ENCODE measurements around the gene SBNO1.
"Not testable (repeated sequence)": the region's sequence is repeated elsewhere in the genome, so short reads cannot be mapped to it uniquely, and the experiment has no call there.

The SBNO1 gene

GRCh38 chr12:123384318-123384993 is 19.8 kb upstream of the SBNO1 start:
- Histone ChIP-seq H3K4me1 (peaks cover 32 to 50% (median 42%) of the 10 kb centered on the region in 10 experiments), H3K4me2 (peak overlapping the region; percentile 91 to 100 (median 97)), H3K4me3 (peak overlapping the region; percentile 71 to 92 (median 82)), H3K27me3 (no peaks in the 10 kb centered on the region), H4K20me1 (peaks cover 0 to under 1% (median 0%) of the 10 kb centered on the region in 11 experiments; a peak in 4 of 22 replicates), H3K36me3 (no peaks in the 10 kb centered on the region), H3K9me3 (replicated peaks in 1 of 11) (no peaks in the 10 kb centered on the region), H3K27ac (peak overlapping the region in 10 of 11 experiments; percentile 41 to 81 (median 70); a peak in 20 of 22 replicates), H3K9ac (peak overlapping the region; percentile 65 to 87 (median 81))
- TF ChIP-seq Cebpa-rat (IDR thresholded peaks at IDR 0.05) = no peak

DNA sequence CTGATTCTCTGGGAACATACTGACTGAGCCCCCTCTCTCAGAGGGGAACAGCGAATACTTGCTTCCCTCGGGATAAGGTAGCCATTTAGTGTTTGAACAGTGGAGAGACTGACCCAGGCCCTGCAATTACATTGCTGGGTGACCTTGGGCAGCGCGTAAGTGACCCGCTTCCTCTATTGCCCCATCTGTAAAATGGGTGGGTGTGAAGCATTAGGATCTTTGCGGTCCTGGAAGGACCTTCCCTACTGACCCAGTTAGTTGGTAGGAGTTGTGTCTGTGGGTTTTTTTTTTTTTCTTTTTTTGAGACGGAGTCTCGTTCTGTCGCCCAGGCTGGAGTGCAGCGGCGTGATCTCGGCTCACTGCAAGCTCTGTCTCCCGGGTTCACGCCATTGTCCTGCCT is 18.0 kb upstream of the SBNO1 start:
- Histone ChIP-seq H3K9ac (no peak overlapping the region; a peak in 1 of 22 replicates), H3K4me2 (peak overlapping the region in 4 of 11 experiments; percentile 71 to 86 (median 82); a peak in 4 of 22 replicates), H3K27ac (no peak overlapping the region), H3K4me1 (peaks cover 26 to 53% (median 35%) of the 10 kb centered on the region in 10 experiments), H4K20me1 (no peaks in the 10 kb centered on the region; a peak in 1 of 22 replicates), H3K4me3 (no peak overlapping the region), H3K27me3 (no peaks in the 10 kb centered on the region), H3K36me3 (no peaks in the 10 kb centered on the region), H3K9me3 (replicated peaks in 1 of 11) (no peaks in the 10 kb centered on the region)
- TF ChIP-seq Cebpa-rat (IDR thresholded peaks at IDR 0.05) = no peak

DNA sequence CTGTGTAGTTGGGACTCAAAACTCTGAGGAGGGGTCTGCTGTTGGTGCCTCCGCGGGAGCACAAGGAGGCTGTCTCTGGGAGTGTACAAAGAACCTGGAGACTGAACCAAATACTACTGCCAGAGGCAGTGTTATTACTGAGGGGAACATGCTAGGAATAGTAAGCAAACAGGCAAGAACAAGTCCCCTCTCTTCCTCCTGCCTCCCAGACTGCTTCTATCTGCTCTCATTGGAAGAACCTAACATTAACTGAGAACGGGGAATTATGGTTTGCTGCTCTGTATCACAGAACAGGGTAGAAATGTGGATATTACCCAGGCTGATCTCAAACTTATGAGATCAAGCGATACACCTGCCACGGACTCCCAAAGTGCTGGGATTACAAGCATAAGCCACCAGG is 14.7 kb upstream of the SBNO1 start:
- no peaks in the 10 kb centered on the region for H3K36me3 ChIP-seq
- H3K9ac ChIP-seq = peak overlapping the region in 2 of 11 experiments; percentile 9 to 13; a peak in 1 of 22 replicates
- no peaks in the 10 kb centered on the region for H3K27me3 ChIP-seq
- no peak overlapping the region for H3K4me3 ChIP-seq
- H3K4me1 ChIP-seq = peaks cover under 1 to 22% (median 6%) of the 10 kb centered on the region in 10 experiments; a peak in 16 of 20 replicates
- peak overlapping the region in 2 of 11 experiments; percentile 23 to 29; a peak in 3 of 22 replicates for H3K4me2 ChIP-seq
- H3K27ac ChIP-seq = no peak overlapping the region
- no peaks in the 10 kb centered on the region for H3K9me3 ChIP-seq (replicated peaks in 1 of 11)
- TF ChIP-seq Cebpa-rat (IDR thresholded peaks at IDR 0.05) = no peak
- no peaks in the 10 kb centered on the region for H4K20me1 ChIP-seq

- not testable (repeated sequence) for H3K9me3 ChIP-seq (replicated peaks in 1 of 11); H3K4me2 ChIP-seq; H4K20me1 ChIP-seq; H3K4me1 ChIP-seq; H3K36me3 ChIP-seq; H3K9ac ChIP-seq; H3K27ac ChIP-seq; H3K4me3 ChIP-seq; H3K27me3 ChIP-seq
Observed at GRCh38 chr12:123372415-123372814, 7.8 kb upstream of the SBNO1 start.

DNA sequence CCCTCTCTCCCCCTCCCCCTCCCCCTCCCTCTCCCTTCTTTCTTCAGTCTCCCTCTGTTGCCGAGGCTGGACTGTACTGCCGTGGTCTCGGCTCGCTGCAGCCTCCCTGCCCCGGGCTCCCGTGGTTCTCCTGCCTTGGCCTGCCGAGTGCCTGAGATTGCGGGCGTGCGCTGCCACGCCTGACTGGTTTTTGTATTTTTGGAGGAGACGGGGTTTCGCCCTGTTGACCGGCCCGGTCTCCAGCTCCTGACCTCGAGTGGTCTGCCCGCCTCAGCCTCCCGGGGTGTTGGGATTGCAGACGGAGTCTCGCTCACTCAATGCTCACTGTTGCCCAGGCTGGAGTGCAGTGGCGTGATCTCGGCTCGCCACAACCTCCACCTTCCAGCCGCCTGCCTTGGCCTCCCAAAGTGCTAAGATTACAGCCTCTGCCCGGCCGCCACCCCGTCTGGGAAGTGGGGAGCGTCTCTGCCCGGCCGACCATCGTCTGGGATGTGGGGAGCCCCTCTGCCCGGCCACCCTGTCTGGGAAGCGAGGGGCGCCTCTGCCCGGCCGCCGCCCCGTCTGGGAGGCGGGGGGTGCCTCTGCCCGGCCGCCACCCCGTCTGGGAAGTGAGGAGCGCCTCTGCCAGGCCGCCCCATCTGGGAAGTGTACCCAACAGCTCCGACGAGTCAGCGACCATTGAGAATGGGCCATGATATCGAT is 7.2 kb upstream of the SBNO1 start:
- H3K4me2 ChIP-seq; H3K27me3 ChIP-seq; H3K36me3 ChIP-seq; H3K9ac ChIP-seq; H3K27ac ChIP-seq; H3K4me1 ChIP-seq; H4K20me1 ChIP-seq; H3K4me3 ChIP-seq; H3K9me3 ChIP-seq (replicated peaks in 1 of 11): not testable (repeated sequence)

DNA sequence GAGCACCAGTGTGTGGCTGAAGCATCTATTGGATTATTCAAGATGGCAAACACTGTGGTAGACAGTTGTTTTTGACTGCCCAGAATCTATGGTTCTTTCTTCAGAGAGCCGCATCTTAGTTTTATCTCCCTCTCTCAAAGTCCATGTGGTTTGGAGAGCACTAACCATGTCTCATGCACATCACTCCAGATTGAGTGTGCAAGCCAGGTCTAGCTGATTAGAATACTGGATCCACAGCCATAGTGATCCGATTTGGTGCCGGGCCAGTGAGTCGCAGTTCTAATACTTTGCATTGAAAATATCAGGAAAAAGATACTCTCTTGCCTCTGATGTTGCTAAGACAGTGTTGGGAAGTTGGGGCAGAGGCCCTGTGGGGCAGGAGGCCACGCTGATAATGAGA is 4.6 kb upstream of the SBNO1 start:
- no peaks in the 10 kb centered on the region for H3K27me3 ChIP-seq
- peaks cover 6 to 14% (median 11%) of the 10 kb centered on the region in 10 experiments for H3K4me1 ChIP-seq
- H3K9ac ChIP-seq = no peak overlapping the region
- H4K20me1 ChIP-seq = peaks cover 0 to 3% (median 2%) of the 10 kb centered on the region in 11 experiments; a peak in 14 of 22 replicates
- peaks cover 0 to 8% (median 4%) of the 10 kb centered on the region in 11 experiments; a peak in 6 of 22 replicates for H3K9me3 ChIP-seq (replicated peaks in 1 of 11)
- H3K27ac ChIP-seq = no peak overlapping the region
- H3K36me3 ChIP-seq = no peaks in the 10 kb centered on the region
- no peak for TF ChIP-seq Cebpa-rat (IDR thresholded peaks at IDR 0.05)
- no peak overlapping the region for H3K4me2 ChIP-seq
- H3K4me3 ChIP-seq = no peak overlapping the region

DNA sequence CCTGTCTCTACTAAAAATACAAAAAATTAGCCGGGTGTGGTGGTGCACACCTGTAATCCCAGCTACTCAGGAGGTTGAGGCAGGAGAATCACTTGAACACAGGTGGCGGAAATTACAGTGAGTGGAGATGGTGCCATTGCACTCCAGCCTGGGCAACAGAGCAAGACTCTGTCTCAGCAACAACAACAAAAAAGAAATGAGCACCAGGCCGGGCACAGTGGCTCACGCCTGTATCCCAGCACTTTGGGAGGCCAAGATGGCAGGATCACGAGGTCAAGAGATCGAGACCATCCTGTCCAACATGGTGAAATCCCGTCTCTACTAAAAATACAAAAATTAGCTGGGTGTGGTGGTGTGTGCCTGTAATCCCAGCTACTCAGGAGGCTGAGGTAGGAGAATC is 3.8 kb upstream of the SBNO1 start:
- not testable (repeated sequence) for H3K9ac ChIP-seq; H3K4me3 ChIP-seq; H3K27me3 ChIP-seq; H3K27ac ChIP-seq; H3K4me2 ChIP-seq; H3K36me3 ChIP-seq; H3K9me3 ChIP-seq (replicated peaks in 1 of 11)
- Histone ChIP-seq H4K20me1 (peaks cover 8 to 11% (median 10%) of the 10 kb centered on the region in 11 experiments; a peak in 19 of 22 replicates), H3K4me1 (peaks cover 6 to 14% (median 11%) of the 10 kb centered on the region in 10 experiments)

DNA sequence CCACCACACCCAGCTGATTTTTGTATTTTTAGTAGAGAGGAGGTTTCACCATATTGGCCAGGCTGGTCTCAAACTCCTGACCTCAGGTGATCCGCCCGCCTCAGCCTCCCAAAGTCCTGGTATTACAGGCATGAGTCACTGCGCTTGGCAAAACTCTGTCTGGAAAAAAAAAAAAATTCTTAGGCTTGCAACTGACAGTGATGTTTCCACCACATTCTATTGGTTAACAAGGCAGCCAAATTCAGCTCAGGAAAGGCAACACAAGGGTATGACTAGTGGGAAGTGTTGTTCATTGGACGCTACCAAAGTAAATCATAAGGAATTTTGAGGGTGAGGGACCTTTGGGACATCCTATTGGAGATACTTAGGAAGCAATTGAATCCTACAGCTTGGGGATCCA is 2.9 kb upstream of the SBNO1 start:
- peak overlapping the region in 1 of 11 experiments; percentile 99; a peak in 1 of 22 replicates for H3K27ac ChIP-seq
- H3K9me3 ChIP-seq (replicated peaks in 1 of 11) = peaks cover 0 to 8% (median 4%) of the 10 kb centered on the region in 11 experiments; a peak in 6 of 22 replicates
- H3K4me1 ChIP-seq = peaks cover 15 to 23% (median 19%) of the 10 kb centered on the region in 10 experiments
- H3K36me3 ChIP-seq = no peaks in the 10 kb centered on the region
- H3K9ac ChIP-seq = no peak overlapping the region
- H3K4me3 ChIP-seq = no peak overlapping the region
- peaks cover 17 to 20% (median 19%) of the 10 kb centered on the region in 11 experiments for H4K20me1 ChIP-seq
- TF ChIP-seq Cebpa-rat (IDR thresholded peaks at IDR 0.05) = no peak
- H3K4me2 ChIP-seq = no peak overlapping the region
- H3K27me3 ChIP-seq = no peaks in the 10 kb centered on the region

- Histone ChIP-seq H3K4me2 (peak overlapping the region; percentile 70 to 89 (median 84)), H3K9me3 (replicated peaks in 1 of 11) (no peaks in the 10 kb centered on the region), H3K27me3 (no peaks in the 10 kb centered on the region), H3K9ac (peak overlapping the region; percentile 95 to 99 (median 99)), H3K4me1 (peaks cover 23 to 32% (median 28%) of the 10 kb centered on the region in 10 experiments), H3K4me3 (peak overlapping the region; percentile 92 to 100 (median 99)), H3K27ac (peak overlapping the region; percentile 95 to 100 (median 96)), H4K20me1 (peaks cover 39 to 43% (median 41%) of the 10 kb centered on the region in 11 experiments), H3K36me3 (peaks cover 7 to 17% (median 13%) of the 10 kb centered on the region in 11 experiments; a peak in 14 of 22 replicates)
- no peak for TF ChIP-seq Cebpa-rat (IDR thresholded peaks at IDR 0.05)
Observed at GRCh38 chr12:123365025-123365917, 624 bp upstream of the SBNO1 start.
